Thyroid gland (tissue), 4 donors: ENCODE measurements around the gene SDHB.
A peak's percentile ranks its signal among the peaks of the same experiment; 100 is the strongest.

Experiments used
- POLR2A ChIP-seq, 2 donors: fragments of 450-650 bp; IDR thresholded peaks; one replicate each; pipeline ENCODE4 v1.6.1; 2017; ENCODE audit warnings: antibody characterized with exemption in 2 of 2, mild to moderate bottlenecking in 2 of 2, moderate library complexity in 1 of 2
- TF ChIP-seq, protein P1 (sequence below), 6 experiments: fragments of 200-600 bp in 3 of 6; fragments of 450-650 bp in 3 of 6; sonication (generic) in 3 of 6; IDR thresholded peaks; one replicate each; pipeline ENCODE4 v1.5.1; 2016 to 2019; ENCODE audit warnings: antibody characterized with exemption in 6 of 6, mild to moderate bottlenecking in 2 of 6, inconsistent platforms in 1 of 6, moderate library complexity in 1 of 6

DNA sequence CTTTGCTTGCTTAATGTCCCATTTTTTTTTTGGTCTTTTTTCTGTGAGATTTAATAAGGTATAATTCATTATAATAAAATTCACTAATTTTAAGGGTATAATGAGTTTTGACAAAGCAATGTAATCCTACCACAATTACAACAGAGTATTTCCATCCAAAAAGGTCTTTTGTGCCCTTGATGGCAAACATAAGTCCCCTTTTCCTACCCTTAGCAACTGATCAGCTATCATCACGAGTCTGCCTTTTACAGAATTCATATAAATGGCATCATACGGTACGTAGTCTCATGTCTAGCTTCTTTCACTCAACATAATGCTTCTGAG is 7.5 kb downstream of the SDHB start:
- no peak for TF ChIP-seq POLR2A (IDR thresholded peaks at IDR 0.05)
- TF ChIP-seq, protein P1, sequence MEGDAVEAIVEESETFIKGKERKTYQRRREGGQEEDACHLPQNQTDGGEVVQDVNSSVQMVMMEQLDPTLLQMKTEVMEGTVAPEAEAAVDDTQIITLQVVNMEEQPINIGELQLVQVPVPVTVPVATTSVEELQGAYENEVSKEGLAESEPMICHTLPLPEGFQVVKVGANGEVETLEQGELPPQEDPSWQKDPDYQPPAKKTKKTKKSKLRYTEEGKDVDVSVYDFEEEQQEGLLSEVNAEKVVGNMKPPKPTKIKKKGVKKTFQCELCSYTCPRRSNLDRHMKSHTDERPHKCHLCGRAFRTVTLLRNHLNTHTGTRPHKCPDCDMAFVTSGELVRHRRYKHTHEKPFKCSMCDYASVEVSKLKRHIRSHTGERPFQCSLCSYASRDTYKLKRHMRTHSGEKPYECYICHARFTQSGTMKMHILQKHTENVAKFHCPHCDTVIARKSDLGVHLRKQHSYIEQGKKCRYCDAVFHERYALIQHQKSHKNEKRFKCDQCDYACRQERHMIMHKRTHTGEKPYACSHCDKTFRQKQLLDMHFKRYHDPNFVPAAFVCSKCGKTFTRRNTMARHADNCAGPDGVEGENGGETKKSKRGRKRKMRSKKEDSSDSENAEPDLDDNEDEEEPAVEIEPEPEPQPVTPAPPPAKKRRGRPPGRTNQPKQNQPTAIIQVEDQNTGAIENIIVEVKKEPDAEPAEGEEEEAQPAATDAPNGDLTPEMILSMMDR (IDR thresholded peaks at IDR 0.05) = peak in 1 of 6 experiments; percentile 40
